ENCODE measurements around the gene ECSCR.
"Not testable (repeated sequence)": the region's sequence is repeated elsewhere in the genome, so short reads cannot be mapped to it uniquely, and the experiment has no call there.

Gene ECSCR

GRCh38 chr5:139443831-139444453, 18.6 kb downstream of the ECSCR start:
- DNase-seq, result peak in 3 of 6 experiments; percentile 23 to 50 (median 28)

- DNase-seq, result not testable (repeated sequence)
These were observed 22.1 kb downstream of the ECSCR start for GRCh38 chr5:139440416-139440815.

- DNase-seq, result peak; percentile 75 to 92 (median 84)
These were observed 23.3 kb downstream of the ECSCR start, which contains the start of gene DNAJC18 for GRCh38 chr5:139439013-139439903. DNAJC18 (minus strand) TSS chr5:139439525; CDS start chr5:139439445, 80 bp downstream.

- DNase-seq, result no peak
These were observed 23.9 kb downstream of the ECSCR start for GRCh38 chr5:139438707-139439012.

- no peak for DNase-seq
These were observed 26.9 kb downstream of the ECSCR start for GRCh38 chr5:139435676-139436075.

- no peak for DNase-seq
These were observed 30.8 kb downstream of the ECSCR start for GRCh38 chr5:139431706-139432105.

- DNase-seq, result peak in 3 of 6 experiments; percentile 36 to 43 (median 43)
These were observed 32.5 kb downstream of the ECSCR start for GRCh38 chr5:139430015-139430414.

GRCh38 chr5:139426203-139426885, 36.2 kb downstream of the ECSCR start:
- no peak for DNase-seq

GRCh38 chr5:139425497-139425896, 37.0 kb downstream of the ECSCR start:
- no peak for DNase-seq

GRCh38 chr5:139422307-139422893, 40.1 kb downstream of the ECSCR start:
- DNase-seq, result peak in 5 of 6 experiments; percentile 38 to 82 (median 66)

GRCh38 chr5:139419226-139420192, 43.0 kb downstream of the ECSCR start:
- DNase-seq, result no peak

GRCh38 chr5:139418793-139419192, 43.8 kb downstream of the ECSCR start:
- no peak for DNase-seq

- no peak for DNase-seq
These were observed 45.3 kb downstream of the ECSCR start for GRCh38 chr5:139417214-139417613.

- no peak for DNase-seq
These were observed 45.9 kb downstream of the ECSCR start for GRCh38 chr5:139416651-139417050.

- DNase-seq, result no peak
These were observed 46.7 kb downstream of the ECSCR start for GRCh38 chr5:139415869-139416268.

- DNase-seq, result no peak
These were observed 47.2 kb downstream of the ECSCR start for GRCh38 chr5:139415221-139415861.

GRCh38 chr5:139414581-139415130, 47.9 kb downstream of the ECSCR start:
- DNase-seq, result peak in 3 of 6 experiments; percentile 11 to 32 (median 13)

- DNase-seq, result no peak
These were observed 48.6 kb downstream of the ECSCR start for GRCh38 chr5:139413963-139414362.

- DNase-seq, result no peak
These were observed 49.4 kb downstream of the ECSCR start for GRCh38 chr5:139413153-139413552.

GRCh38 chr5:139410993-139411828, 51.3 kb downstream of the ECSCR start:
- no peak for DNase-seq
